ENCODE measurements around the gene CRIP3. TPM values are rescaled to one million over a fixed set of nuclear protein-coding genes. Genes with fewer than 3 reads are reported as not detected.

Gene CRIP3
- total RNA-seq, 1 donor from 2014 or later, result 3.4 TPM

DNA sequence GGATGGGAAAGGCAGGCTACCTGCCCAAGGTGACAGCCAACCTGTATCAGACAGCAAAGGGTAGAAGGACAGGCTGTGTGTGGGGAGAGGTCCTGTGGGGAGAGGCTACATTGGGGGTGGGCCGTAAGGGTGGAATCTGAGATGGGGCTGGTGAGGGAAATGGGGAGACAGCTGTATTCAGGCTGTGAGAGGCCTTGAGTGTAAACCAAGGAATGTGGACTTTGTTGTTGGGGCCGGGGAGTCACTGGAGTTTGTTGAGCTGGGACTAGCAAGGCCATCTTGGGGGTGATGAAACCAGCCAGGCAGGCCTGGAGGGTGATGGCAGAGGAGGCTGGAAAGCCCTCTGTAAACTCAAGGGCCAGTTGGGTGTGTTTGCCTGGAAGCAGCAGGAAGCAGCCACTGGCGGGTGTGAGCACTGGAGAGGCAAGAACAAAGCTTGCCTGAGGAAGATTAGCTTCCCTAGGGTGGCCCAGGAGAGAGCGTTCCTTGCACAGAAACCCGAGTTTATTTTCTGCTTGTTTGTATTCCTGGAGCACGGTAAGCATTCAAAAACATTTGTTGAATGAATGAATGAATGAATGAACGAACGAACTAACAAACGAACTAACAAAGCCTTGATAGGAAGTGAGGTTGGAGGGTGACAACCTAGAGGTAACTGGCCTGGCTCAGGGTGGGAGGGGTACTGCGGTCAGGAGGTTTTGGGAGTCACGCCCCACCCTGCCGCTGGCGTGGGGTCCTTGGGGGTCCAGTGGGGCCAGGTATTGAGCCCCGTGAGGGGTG lies 46.4 kb downstream of the CRIP3 start:
- Mint-ChIP-seq H3K27ac (no peak overlapping the region), H3K4me1 (no peaks in the 10 kb centered on the region), H3K36me3 (no peaks in the 10 kb centered on the region), H3K27me3 (ENCODE audit: low read depth) (no peaks in the 10 kb centered on the region), H3K4me3 (no peak overlapping the region), H3K9me3 (no peaks in the 10 kb centered on the region)
- no peak for DNase-seq (ENCODE audit: low spot score in 2 of 2, unreplicated experiment in 2 of 2)
- TF ChIP-seq, protein P1, sequence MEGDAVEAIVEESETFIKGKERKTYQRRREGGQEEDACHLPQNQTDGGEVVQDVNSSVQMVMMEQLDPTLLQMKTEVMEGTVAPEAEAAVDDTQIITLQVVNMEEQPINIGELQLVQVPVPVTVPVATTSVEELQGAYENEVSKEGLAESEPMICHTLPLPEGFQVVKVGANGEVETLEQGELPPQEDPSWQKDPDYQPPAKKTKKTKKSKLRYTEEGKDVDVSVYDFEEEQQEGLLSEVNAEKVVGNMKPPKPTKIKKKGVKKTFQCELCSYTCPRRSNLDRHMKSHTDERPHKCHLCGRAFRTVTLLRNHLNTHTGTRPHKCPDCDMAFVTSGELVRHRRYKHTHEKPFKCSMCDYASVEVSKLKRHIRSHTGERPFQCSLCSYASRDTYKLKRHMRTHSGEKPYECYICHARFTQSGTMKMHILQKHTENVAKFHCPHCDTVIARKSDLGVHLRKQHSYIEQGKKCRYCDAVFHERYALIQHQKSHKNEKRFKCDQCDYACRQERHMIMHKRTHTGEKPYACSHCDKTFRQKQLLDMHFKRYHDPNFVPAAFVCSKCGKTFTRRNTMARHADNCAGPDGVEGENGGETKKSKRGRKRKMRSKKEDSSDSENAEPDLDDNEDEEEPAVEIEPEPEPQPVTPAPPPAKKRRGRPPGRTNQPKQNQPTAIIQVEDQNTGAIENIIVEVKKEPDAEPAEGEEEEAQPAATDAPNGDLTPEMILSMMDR (IDR thresholded peaks at IDR 0.05; ENCODE audit: unreplicated experiment), result no peak

DNA sequence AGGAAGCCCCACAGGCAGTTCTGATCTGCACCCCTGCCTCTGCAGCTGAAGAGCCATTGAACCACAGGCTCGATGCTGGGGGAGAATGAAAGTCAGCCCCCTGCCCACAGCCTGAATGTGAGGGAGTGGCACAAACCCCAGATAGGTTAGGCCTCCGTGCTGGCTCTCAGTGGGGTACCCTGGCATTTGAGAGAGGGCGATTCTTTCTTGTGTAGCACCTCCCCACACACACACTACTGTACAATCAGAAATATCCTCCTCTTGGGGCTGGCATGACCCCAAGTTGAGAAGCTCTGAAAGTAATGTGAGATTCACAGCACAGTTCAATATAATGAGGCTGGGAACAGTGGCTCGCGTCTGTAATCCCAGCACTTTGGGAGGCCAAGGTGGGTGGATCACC lies 47.4 kb downstream of the CRIP3 start:
- no peaks in the 10 kb centered on the region for H3K36me3 Mint-ChIP-seq
- H3K9me3 Mint-ChIP-seq, result no peaks in the 10 kb centered on the region
- no peaks in the 10 kb centered on the region for H3K4me1 Mint-ChIP-seq
- no peak for DNase-seq (ENCODE audit: low spot score in 2 of 2, unreplicated experiment in 2 of 2)
- no peak overlapping the region for H3K4me3 Mint-ChIP-seq
- H3K27me3 Mint-ChIP-seq (ENCODE audit: low read depth), result no peaks in the 10 kb centered on the region
- TF ChIP-seq, protein P1 (IDR thresholded peaks at IDR 0.05; ENCODE audit: unreplicated experiment), result no peak
- H3K27ac Mint-ChIP-seq, result no peak overlapping the region

DNA sequence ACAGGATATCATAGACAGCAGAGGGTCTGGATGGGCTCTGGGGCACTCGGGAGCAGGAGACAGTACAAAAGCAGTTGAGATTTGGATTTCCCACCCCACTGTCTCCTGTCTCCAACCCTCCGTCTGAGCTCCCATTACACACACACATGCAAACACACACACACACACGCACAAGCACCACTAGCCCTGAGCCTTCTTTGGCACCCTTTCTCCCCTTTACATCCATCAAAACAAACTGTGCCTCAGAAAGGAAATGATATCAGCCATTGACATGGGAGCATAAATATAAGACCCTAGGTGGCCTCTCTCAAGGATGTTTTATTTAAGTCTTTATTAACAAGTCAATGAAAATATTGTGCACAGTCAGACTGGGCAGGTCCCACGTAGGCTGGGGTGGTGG lies 47.8 kb downstream of the CRIP3 start:
- Mint-ChIP-seq H3K9me3 (no peaks in the 10 kb centered on the region), H3K36me3 (no peaks in the 10 kb centered on the region), H3K27ac (no peak overlapping the region), H3K4me3 (no peak overlapping the region), H3K27me3 (ENCODE audit: low read depth) (peaks cover under 1% of the 10 kb centered on the region), H3K4me1 (peaks cover 1% of the 10 kb centered on the region)
- TF ChIP-seq, protein P1 (IDR thresholded peaks at IDR 0.05; ENCODE audit: unreplicated experiment), result no peak
- DNase-seq (ENCODE audit: low spot score in 2 of 2, unreplicated experiment in 2 of 2), result no peak

DNA sequence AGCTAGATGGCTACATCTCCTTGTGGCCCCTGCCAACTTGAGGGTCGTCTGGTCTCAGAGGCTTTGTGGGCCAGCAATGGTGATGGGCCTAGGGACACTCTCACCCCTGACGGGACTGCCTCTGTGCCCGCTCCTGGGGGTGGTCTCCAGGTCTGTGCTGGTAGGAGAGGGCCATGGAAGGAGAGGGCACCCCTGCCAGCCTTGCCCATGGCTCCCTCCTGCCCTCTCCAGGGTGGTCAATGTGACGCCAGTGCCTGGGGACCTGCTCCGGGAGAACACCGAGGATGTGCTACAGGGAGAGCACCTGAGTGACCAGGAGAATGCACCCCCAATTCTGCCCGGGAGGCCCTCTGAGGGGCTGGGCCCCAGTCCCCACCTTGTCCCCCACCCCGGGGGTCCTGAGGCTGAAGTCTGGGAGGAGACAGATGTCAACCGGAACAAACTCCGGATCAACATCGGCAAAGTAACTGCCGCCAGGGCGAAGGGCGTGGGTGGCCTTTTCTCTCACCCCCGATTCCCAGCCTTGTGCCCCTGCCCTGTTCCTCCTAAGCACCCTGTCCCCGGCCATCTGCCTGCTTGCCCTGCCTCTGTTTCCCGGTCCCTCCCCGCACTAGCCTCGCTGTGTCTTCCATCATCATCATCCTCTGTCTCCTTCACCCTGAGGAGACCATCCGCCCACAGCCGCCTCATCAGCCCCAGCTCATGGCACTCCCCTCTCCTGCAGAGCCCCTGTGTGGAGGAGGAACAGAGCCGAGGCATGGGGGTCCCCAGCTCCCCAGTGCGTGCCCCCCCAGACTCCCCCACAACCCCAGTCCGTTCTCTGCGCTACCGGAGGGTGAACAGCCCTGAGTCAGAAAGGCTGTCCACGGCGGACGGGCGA lies 49.6 kb downstream of the CRIP3 start:
- H3K4me1 Mint-ChIP-seq, result peaks cover 4% of the 10 kb centered on the region
- no peak overlapping the region for H3K27ac Mint-ChIP-seq
- no peaks in the 10 kb centered on the region for H3K36me3 Mint-ChIP-seq
- H3K27me3 Mint-ChIP-seq (ENCODE audit: low read depth), result peaks cover 2% of the 10 kb centered on the region
- TF ChIP-seq, protein P1 (IDR thresholded peaks at IDR 0.05; ENCODE audit: unreplicated experiment), result no peak
- DNase-seq (ENCODE audit: low spot score in 2 of 2, unreplicated experiment in 2 of 2), result no peak
- no peak overlapping the region for H3K4me3 Mint-ChIP-seq
- H3K9me3 Mint-ChIP-seq, result no peaks in the 10 kb centered on the region

DNA sequence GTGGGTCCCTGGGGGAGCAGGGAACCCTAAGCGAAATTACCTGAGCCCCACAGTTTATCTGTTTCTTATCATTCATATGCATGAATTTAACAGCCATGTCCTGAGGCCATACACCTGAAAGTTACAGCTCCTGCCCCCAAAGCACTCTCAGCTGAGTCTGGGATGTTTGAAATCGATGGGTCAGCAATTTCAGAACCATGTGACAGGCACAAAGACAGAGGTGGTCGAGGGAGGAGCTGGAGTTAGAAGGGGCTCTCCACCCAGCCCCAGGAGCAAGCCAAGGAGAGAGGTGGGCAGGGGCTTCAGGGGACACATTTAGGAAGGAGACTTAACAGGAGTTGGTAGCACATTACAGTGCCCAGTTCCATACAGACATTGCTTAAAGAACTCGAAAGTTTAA lies 50.4 kb downstream of the CRIP3 start:
- H3K4me1 Mint-ChIP-seq, result peaks cover 4% of the 10 kb centered on the region
- peaks cover 2% of the 10 kb centered on the region for H3K27me3 Mint-ChIP-seq (ENCODE audit: low read depth)
- no peak for DNase-seq (ENCODE audit: low spot score in 2 of 2, unreplicated experiment in 2 of 2)
- TF ChIP-seq, protein P1 (IDR thresholded peaks at IDR 0.05; ENCODE audit: unreplicated experiment), result no peak
- H3K36me3 Mint-ChIP-seq, result no peaks in the 10 kb centered on the region
- H3K4me3 Mint-ChIP-seq, result no peak overlapping the region
- no peaks in the 10 kb centered on the region for H3K9me3 Mint-ChIP-seq
- no peak overlapping the region for H3K27ac Mint-ChIP-seq
